GM18907 (cell line): Measurements from ENCODE around the gene REG1B.

ENCODE experiments used
- ATAC-seq: cut with Tn5 transposase; IDR thresholded peaks from one replicate; pipeline ENCODE4 v1.9.1; 2021; ENCODE audit warnings: mild to moderate bottlenecking, moderate library complexity; ENCODE audit not compliant: unreplicated experiment

REG1B gene

GRCh38 chr2:79087785-79088364 lies at the start of gene REG1B:
REG1B (minus strand) TSS chr2:79087993; CDS start chr2:79087612, 381 bp downstream.
- no peak for ATAC-seq

- ATAC-seq, result no peak
These were observed 43.9 kb upstream of the REG1B start for GRCh38 chr2:79131687-79132086.

GRCh38 chr2:79129804-79130203 lies 42.0 kb upstream of the REG1B start:
- ATAC-seq, result no peak

GRCh38 chr2:79129260-79129659 lies 41.5 kb upstream of the REG1B start:
- ATAC-seq, result no peak

- no peak for ATAC-seq
These were observed 40.6 kb upstream of the REG1B start for GRCh38 chr2:79128406-79128805.

GRCh38 chr2:79125721-79125985 lies 37.9 kb upstream of the REG1B start:
- ATAC-seq, result no peak

GRCh38 chr2:79124907-79125720 lies 37.3 kb upstream of the REG1B start:
- no peak for ATAC-seq

- no peak for ATAC-seq
These were observed 34.9 kb upstream of the REG1B start for GRCh38 chr2:79122676-79123075.

- ATAC-seq, result no peak
These were observed 32.5 kb upstream of the REG1B start, which contains the start of gene REG1A for GRCh38 chr2:79120194-79120713. REG1A (plus strand) TSS chr2:79120488; CDS start chr2:79120862, 374 bp downstream.

- no peak for ATAC-seq
These were observed 29.5 kb upstream of the REG1B start for GRCh38 chr2:79116997-79117928.

- no peak for ATAC-seq
These were observed 27.2 kb upstream of the REG1B start for GRCh38 chr2:79114797-79115494.

GRCh38 chr2:79112269-79112668 lies 24.5 kb upstream of the REG1B start:
- no peak for ATAC-seq

GRCh38 chr2:79105259-79105658 lies 17.5 kb upstream of the REG1B start:
- no peak for ATAC-seq

GRCh38 chr2:79103214-79103613 lies 15.4 kb upstream of the REG1B start:
- ATAC-seq, result no peak

GRCh38 chr2:79101024-79101423 lies 13.2 kb upstream of the REG1B start:
- no peak for ATAC-seq

- ATAC-seq, result no peak
These were observed 12.5 kb upstream of the REG1B start for GRCh38 chr2:79100285-79100684.

- no peak for ATAC-seq
These were observed 11.4 kb upstream of the REG1B start for GRCh38 chr2:79099140-79099686.

- ATAC-seq, result no peak
These were observed 10.1 kb upstream of the REG1B start for GRCh38 chr2:79097843-79098242.

- ATAC-seq, result no peak
These were observed 2.9 kb upstream of the REG1B start for GRCh38 chr2:79090693-79091092.

- ATAC-seq, result no peak
These were observed 1.5 kb downstream of the REG1B start for GRCh38 chr2:79086255-79086654.
